IMR-90 (cell line): ENCODE data around the gene SH3RF3. TPM values are rescaled to one million over a fixed set of nuclear protein-coding genes. Genes with fewer than 3 reads are reported as not detected.

Source experiments
- ATAC-seq: fragments of 200-7000 bp; cut with Tn5 transposase; 2 replicates; pipeline ENCODE4 v1.9.1; 2020; ENCODE audit warnings: low read depth, mild to moderate bottlenecking, moderate library complexity
- BruUV-seq: library from RNA; stranded (reverse); fragments of 400-500 nt; replicated peaks from 2 replicates; lab custom pipeline; 2021; lab: Mats Ljungman, UMichigan
- CTCF ChIA-PET: fragments of 300-600 bp; formaldehyde crosslinking; extraction: SDS; loops from one replicate; lab custom pipeline; 2021; ENCODE audit warnings: antibody characterized with exemption; lab: Yijun Ruan, JAX
- POLR2A ChIA-PET: fragments of 300-600 bp; sonication (Branson Sonifier 250); formaldehyde crosslinking; loops from one replicate; lab custom pipeline; 2022; ENCODE audit warnings: antibody characterized with exemption; ENCODE audit not compliant: unreplicated experiment; lab: Charles Lee
- DNase-seq: peaks from one replicate; pipeline ENCODE4 v3.0.0; 2013
- H2AFZ ChIP-seq: replicated peaks from 2 replicates; pipeline ENCODE3; 2013; ENCODE audit warnings: low read length, mild to moderate bottlenecking; ENCODE audit not compliant: poor library complexity
- H2AK5ac ChIP-seq: 2 replicates; pipeline ENCODE4 v1.6.1; 2013; ENCODE audit warnings: low read depth, low read length, inconsistent platforms
- H2AK9ac ChIP-seq: replicated peaks from 2 replicates; pipeline ENCODE3; 2013; ENCODE audit warnings: mild to moderate bottlenecking, low read depth, low read length, moderate library complexity; ENCODE audit not compliant: poor library complexity
- H2BK120ac ChIP-seq: 2 replicates; pipeline ENCODE4 v1.6.1; 2013; ENCODE audit warnings: low read depth, low read length, inconsistent platforms
- H2BK15ac ChIP-seq: 3 replicates; pipeline ENCODE4 v1.6.1; 2013; ENCODE audit warnings: low read depth, low read length, inconsistent platforms
- H2BK20ac ChIP-seq: 2 replicates; pipeline ENCODE4 v1.6.1; 2013; ENCODE audit warnings: low read depth, mild to moderate bottlenecking, inconsistent platforms, low read length, moderate library complexity
- H2BK5ac ChIP-seq: 2 replicates; pipeline ENCODE4 v1.6.1; 2013; ENCODE audit warnings: mild to moderate bottlenecking, low read depth, low read length, inconsistent platforms; ENCODE audit not compliant: poor library complexity, severe bottlenecking
- H3K14ac ChIP-seq: replicated peaks from 2 replicates; pipeline ENCODE4 v1.6.1; 2013; ENCODE audit warnings: low read depth, low read length, inconsistent platforms
- H3K18ac ChIP-seq: 2 replicates; pipeline ENCODE4 v1.6.1; 2013; ENCODE audit warnings: low read depth, low read length, control low read depth
- H3K23ac ChIP-seq: 2 replicates; pipeline ENCODE4 v1.6.1; 2013; ENCODE audit warnings: low read depth, low read length, inconsistent platforms
- H3K27ac ChIP-seq: 2 replicates; pipeline ENCODE4 v1.5.1; 2013; ENCODE audit warnings: mild to moderate bottlenecking, control low read depth, low read length; ENCODE audit not compliant: insufficient read depth
- H3K27me3 ChIP-seq: 2 replicates; pipeline ENCODE4 v1.6.1; 2013; ENCODE audit warnings: low read length; ENCODE audit not compliant: control insufficient read depth, insufficient read depth
- H3K36me3 ChIP-seq: 2 replicates; pipeline ENCODE4 v1.6.1; 2013; ENCODE audit warnings: low read length, mixed read lengths; ENCODE audit not compliant: control insufficient read depth, insufficient read depth
- H3K4ac ChIP-seq: 2 replicates; pipeline ENCODE4 v1.6.1; 2013; ENCODE audit warnings: low read depth, low read length, inconsistent platforms
- H3K4me1 ChIP-seq: 2 replicates; pipeline ENCODE4 v1.6.1; 2013; ENCODE audit warnings: low read length, mixed read lengths; ENCODE audit not compliant: control insufficient read depth, insufficient read depth
- H3K4me2 ChIP-seq: 2 replicates; pipeline ENCODE4 v1.6.1; 2013; ENCODE audit warnings: low read depth, mild to moderate bottlenecking, control low read depth, low read length, moderate library complexity
- H3K4me3 ChIP-seq: 2 replicates; pipeline ENCODE4 v1.5.1; 2013; ENCODE audit warnings: low read depth, mild to moderate bottlenecking, control low read depth, low read length, moderate library complexity; ENCODE audit not compliant: insufficient read depth
- H3K56ac ChIP-seq: 2 replicates; pipeline ENCODE4 v1.6.1; 2013; ENCODE audit warnings: low read length, inconsistent platforms; ENCODE audit not compliant: insufficient read depth; ENCODE audit errors: extremely low read depth
- H3K79me1 ChIP-seq, 2 experiments: 2 replicates each; pipeline ENCODE4 v1.6.1; 2013; ENCODE audit warnings: low read length in 2 of 2, inconsistent platforms in 1 of 2, low read depth in 1 of 2
- H3K9ac ChIP-seq: 2 replicates; pipeline ENCODE4 v1.6.1; 2013; ENCODE audit warnings: low read depth, low read length, control low read depth
- H3K9me1 ChIP-seq: 2 replicates; pipeline ENCODE4 v1.6.1; 2013; ENCODE audit warnings: low read length, inconsistent platforms; ENCODE audit not compliant: insufficient read depth
- H3K9me3 ChIP-seq: 2 replicates; pipeline ENCODE4 v1.6.1; 2013; ENCODE audit warnings: low read length; ENCODE audit not compliant: control insufficient read depth, insufficient read depth
- H4K20me1 ChIP-seq: 2 replicates; pipeline ENCODE4 v1.6.1; 2013; ENCODE audit warnings: low read length, inconsistent platforms; ENCODE audit not compliant: insufficient read depth
- H4K5ac ChIP-seq: 2 replicates; pipeline ENCODE4 v1.6.1; 2013; ENCODE audit warnings: mild to moderate bottlenecking, low read depth, low read length, control low read depth
- H4K8ac ChIP-seq, 2 experiments: 2 replicates each; pipeline ENCODE4 v1.6.1; 2013; ENCODE audit warnings: low read depth in 2 of 2, low read length in 2 of 2, control low read depth in 1 of 2, inconsistent platforms in 1 of 2
- H4K91ac ChIP-seq: 2 replicates; pipeline ENCODE4 v1.6.1; 2013; ENCODE audit warnings: low read depth, low read length, inconsistent platforms; ENCODE audit not compliant: insufficient read depth
- BHLHE40 ChIP-seq: fragments of 150-350 bp; IDR thresholded peaks from 2 replicates; pipeline ENCODE4 v1.6.1; 2016; ENCODE audit warnings: mild to moderate bottlenecking, low read depth, low read length
- CEBPB ChIP-seq: IDR thresholded peaks from 2 replicates; pipeline ENCODE4 v1.6.1; 2012; ENCODE audit warnings: low read depth, low read length, improper control_type of control experiment
- CTCF ChIP-seq: conservative IDR thresholded peaks from 2 replicates; pipeline ENCODE4 v1.5.1; 2012; ENCODE audit warnings: mild to moderate bottlenecking, low read depth, low read length, improper control_type of control experiment
- ELK1 ChIP-seq: fragments of 150-350 bp; IDR thresholded peaks from 2 replicates; pipeline ENCODE4 v1.6.1; 2016; ENCODE audit warnings: low read depth, mild to moderate bottlenecking, low read length, moderate library complexity, borderline replicate concordance
- FOS ChIP-seq: fragments of 150-350 bp; IDR thresholded peaks from 2 replicates; pipeline ENCODE4 v1.6.1; 2016; ENCODE audit warnings: low read depth, low read length
- MAFK ChIP-seq: IDR thresholded peaks from 2 replicates; pipeline ENCODE4 v1.6.1; 2012; ENCODE audit warnings: low read depth, low read length, improper control_type of control experiment
- MAZ ChIP-seq: IDR thresholded peaks from 2 replicates; pipeline ENCODE4 v1.6.1; 2012; ENCODE audit warnings: low read depth, mild to moderate bottlenecking, low read length, improper control_type of control experiment, moderate library complexity, borderline replicate concordance
- MXI1 ChIP-seq: IDR thresholded peaks from 2 replicates; pipeline ENCODE4 v1.6.1; 2012; ENCODE audit warnings: low read depth, mild to moderate bottlenecking, low read length, moderate library complexity, borderline replicate concordance
- NFE2L2 ChIP-seq: fragments of 150-350 bp; IDR thresholded peaks from 2 replicates; pipeline ENCODE4 v1.6.1; 2016; ENCODE audit warnings: low read depth, mild to moderate bottlenecking, low read length
- POLR2A ChIP-seq: IDR thresholded peaks from 2 replicates; pipeline ENCODE4 v1.6.1; 2012; ENCODE audit warnings: mild to moderate bottlenecking, low read depth, low read length
- RAD21 ChIP-seq: IDR thresholded peaks from 2 replicates; pipeline ENCODE4 v1.6.1; 2012; ENCODE audit warnings: low read length, improper control_type of control experiment
- SMC3 ChIP-seq: fragments of 150-350 bp; IDR thresholded peaks from 2 replicates; pipeline ENCODE4 v1.6.1; 2016; ENCODE audit warnings: low read depth, mild to moderate bottlenecking, antibody characterized with exemption, low read length, moderate library complexity
- USF2 ChIP-seq: fragments of 150-350 bp; IDR thresholded peaks from 2 replicates; pipeline ENCODE4 v1.6.1; 2017; ENCODE audit warnings: mild to moderate bottlenecking, antibody characterized with exemption, low read length, low read depth
- WGBS, 2 experiments: methylation state at CpG; one replicate each; pipeline versions ENCODE4 v1.1.5 to v1.1.7; 2013; ENCODE audit warnings: missing lambda C conversion rate in 2 of 2; ENCODE audit not compliant: insufficient read length in 1 of 2; ENCODE audit errors: extremely low coverage in 2 of 2; 5-methylcytosine and 5-hydroxymethylcytosine counted together
- dilution Hi-C: fragments of 300-500 bp; cut with HindIII; formaldehyde crosslinking; loops from one replicate; pipeline ENCODE4 v1.14.3; 2018; ENCODE audit warnings: low sequenced_read_pairs; ENCODE audit not compliant: unreplicated experiment
- in situ Hi-C: fragments of 300-500 bp; cut with MboI; formaldehyde crosslinking; loops from 3 replicates; pipeline ENCODE4 v1.14.3; 2019; ENCODE audit warnings: low sequenced_read_pairs, inconsistent platforms, mixed read lengths
- intact Hi-C: fragments of 100-400 bp; cut with micrococcal nuclease; formaldehyde crosslinking; loops from 2 replicates; pipeline ENCODE4 v1.10.0; 2022
- polyA plus RNA-seq, 3 experiments: library from polyadenylated mRNA; depleted of rRNA; stranded (reverse); fragments of >200 nt; gene quantifications; 2 replicates each; pipeline ENCODE4 v1.2.3, GENCODE V29; 2012; ENCODE audit warnings: low replicate concordance in 1 of 3
- total RNA-seq: library from RNA; depleted of rRNA; stranded (reverse); fragments of >200 nt; gene quantifications from 2 replicates; pipeline ENCODE4 v1.2.3, GENCODE V29; 2012

Gene SH3RF3
- total and polyA plus RNA-seq, 2 of the 4 experiments (the other 2 are of a cell fraction) = 3.4 to 5.3 TPM

- in situ Hi-C loops = loop anchor here (5.0 kb wide), 1 partner anchor 569 kb away; no protein-coding TSS in a partner anchor
- no TSS peak for BruUV-seq
- H2AK5ac ChIP-seq = no peak overlapping the region
Observed at GRCh38 chr2:109500910-109501309, 371.9 kb downstream of the SH3RF3 start.

More at GRCh38 chr2:109500910-109501309, 371.9 kb downstream of the SH3RF3 start:
- Histone ChIP-seq H3K27ac (no peak overlapping the region), H4K20me1 (peaks cover 9% of the 10 kb centered on the region; the same call in 1 of the 2 replicates), H2BK15ac (no peak overlapping the region), H2BK20ac (no peak overlapping the region), H3K9me3 (no peaks in the 10 kb centered on the region), H3K36me3 (peaks cover 23% of the 10 kb centered on the region), H3K56ac (no peak overlapping the region), H3K4me1 (peaks cover 14% of the 10 kb centered on the region), H2BK5ac (no peak overlapping the region), H3K4ac (no peak overlapping the region), H2AK9ac (no peak overlapping the region), H3K18ac (no peak overlapping the region), H2BK120ac (no peak overlapping the region), H3K9me1 (peaks cover 28% of the 10 kb centered on the region), H3K23ac (no peak overlapping the region), H4K8ac (no peak overlapping the region), H3K4me2 (no peak overlapping the region), H2AFZ (no peak overlapping the region), H4K5ac (no peak overlapping the region), H4K91ac (no peak overlapping the region), H3K4me3 (no peak overlapping the region), H3K14ac (no peak overlapping the region), H3K27me3 (no peaks in the 10 kb centered on the region), H3K9ac (no peak overlapping the region), H3K79me1 (peaks cover 0 to 28% of the 10 kb centered on the region in 2 experiments; a peak in 2 of 4 replicates)
- ChIA-PET POLR2A (no interaction called here), CTCF (interaction anchor here (0.6 kb wide), 1 partner anchor 23 kb away, joined by 4 read pairs; no protein-coding TSS in a partner anchor)
- no peak for DNase-seq
- TF ChIP-seq USF2 = no peak
- no peak for TF ChIP-seq RAD21
- no peak for TF ChIP-seq FOS
- no peak for TF ChIP-seq POLR2A
- TF ChIP-seq MAFK = no peak
- TF ChIP-seq CEBPB = no peak
- no peak for TF ChIP-seq CTCF
- no peak for TF ChIP-seq SMC3
- TF ChIP-seq BHLHE40 = no peak
- no peak for TF ChIP-seq ELK1
- no peak for TF ChIP-seq NFE2L2
- no peak for TF ChIP-seq MXI1
- no peak for TF ChIP-seq MAZ
- no peak for ATAC-seq
- intact Hi-C loops = no loop called here
- WGBS, 2 experiments = no CpG with 5 or more reads among the region's 8 CpGs
- dilution Hi-C loops = no loop called here
